Psoas muscle (tissue), 8 donors: ENCODE results near the gene ADAMTSL1. TPM values are rescaled to one million over a fixed set of nuclear protein-coding genes. Genes with fewer than 3 reads are reported as not detected.

Source experiments
- ATAC-seq, 4 donors: fragments of 200-7000 bp; cut with Tn5 transposase; one replicate each; pipeline ENCODE4 v1.9.1; 2020; ENCODE audit warnings: moderate library complexity in 3 of 4, mild to moderate bottlenecking in 2 of 4
- DNase-seq, 2 donors: peaks; one replicate each; pipeline ENCODE4 v3.0.0-alpha.2; 2020
- H3K27ac ChIP-seq: fragments of 200-600 bp; one replicate; pipeline ENCODE4 v1.8.0; 2022
- H3K27me3 ChIP-seq, 3 donors: fragments of 200-600 bp in 1 of 3; one replicate each; pipeline versions ENCODE4 v1.6.1 to v1.8.0; 2013 to 2022; ENCODE audit warnings: low read length in 2 of 3, mild to moderate bottlenecking in 2 of 3, moderate library complexity in 1 of 3; ENCODE audit not compliant: insufficient read depth in 3 of 3
- H3K36me3 ChIP-seq, 2 donors: fragments of 200-600 bp in 1 of 2; one replicate each; pipeline versions ENCODE4 v1.6.1 to v1.8.0; 2013 to 2022; ENCODE audit warnings: low read depth in 1 of 2, mild to moderate bottlenecking in 1 of 2, moderate library complexity in 1 of 2; ENCODE audit not compliant: insufficient read depth in 1 of 2
- H3K4me1 ChIP-seq: fragments of 200-600 bp; one replicate; pipeline ENCODE4 v1.8.0; 2022
- H3K4me3 ChIP-seq: fragments of 200-600 bp; one replicate; pipeline ENCODE4 v1.8.0; 2022; ENCODE audit warnings: mild to moderate bottlenecking
- H3K9me3 ChIP-seq: fragments of 200-600 bp; one replicate; pipeline ENCODE4 v1.8.0; 2022
- CTCF ChIP-seq: fragments of 200-600 bp; IDR thresholded peaks from one replicate; pipeline ENCODE4 v1.8.0; 2022; ENCODE audit warnings: antibody characterized with exemption
- WGBS, 3 donors: extraction: QIAGEN DNeasy Blood & Tissue Kit; methylation state at CpG; one replicate each; pipeline versions ENCODE4 v1.1.6 to v1.1.7; 2013; 5-methylcytosine and 5-hydroxymethylcytosine counted together
- intact Hi-C, 2 donors: fragments of 100-400 bp; cut with DNase I; formaldehyde crosslinking; loops; one replicate each; pipeline versions ENCODE4 v1.11.0 to v1.14.2; 2022
- polyA plus RNA-seq, 3 donors: library from polyadenylated mRNA; stranded (reverse); fragments of 200-250 nt; gene quantifications; one replicate each; pipeline ENCODE4 v1.2.3, GENCODE V29; 2013
- total RNA-seq, 4 donors: library from RNA; stranded (reverse); fragmentation: NEBNext Ultra II Directional in 2 of 4; extraction: Animal tissue kit (Norgen Biotek cat#: 25700) in 2 of 4; gene quantifications; one replicate each; pipeline versions ENCODE4 v1.2.1 to v1.2.4, GENCODE V29; 2021 to 2023
- donor health status: healthy with polysubstance abuse.
- donor health status: DM: no; HTN: no; CAD: no; lungs with moderate emphysema.
- donor health status: Bipolar disorder and iron deficiency.
- donor health status: healthy.
- donor health status: DM: yes; HTN: yes; CAD: no.
- donor health status: DM: no; HTN: no; CAD: no.
- donor health status: DM: no; HTN: no; CAD: no.
- donor health status: DM: yes; HTN: yes; CAD: no.

ADAMTSL1 gene
- total and polyA plus RNA-seq, 7 donors = 0.08 to 0.57 (median 0.28) TPM

DNA sequence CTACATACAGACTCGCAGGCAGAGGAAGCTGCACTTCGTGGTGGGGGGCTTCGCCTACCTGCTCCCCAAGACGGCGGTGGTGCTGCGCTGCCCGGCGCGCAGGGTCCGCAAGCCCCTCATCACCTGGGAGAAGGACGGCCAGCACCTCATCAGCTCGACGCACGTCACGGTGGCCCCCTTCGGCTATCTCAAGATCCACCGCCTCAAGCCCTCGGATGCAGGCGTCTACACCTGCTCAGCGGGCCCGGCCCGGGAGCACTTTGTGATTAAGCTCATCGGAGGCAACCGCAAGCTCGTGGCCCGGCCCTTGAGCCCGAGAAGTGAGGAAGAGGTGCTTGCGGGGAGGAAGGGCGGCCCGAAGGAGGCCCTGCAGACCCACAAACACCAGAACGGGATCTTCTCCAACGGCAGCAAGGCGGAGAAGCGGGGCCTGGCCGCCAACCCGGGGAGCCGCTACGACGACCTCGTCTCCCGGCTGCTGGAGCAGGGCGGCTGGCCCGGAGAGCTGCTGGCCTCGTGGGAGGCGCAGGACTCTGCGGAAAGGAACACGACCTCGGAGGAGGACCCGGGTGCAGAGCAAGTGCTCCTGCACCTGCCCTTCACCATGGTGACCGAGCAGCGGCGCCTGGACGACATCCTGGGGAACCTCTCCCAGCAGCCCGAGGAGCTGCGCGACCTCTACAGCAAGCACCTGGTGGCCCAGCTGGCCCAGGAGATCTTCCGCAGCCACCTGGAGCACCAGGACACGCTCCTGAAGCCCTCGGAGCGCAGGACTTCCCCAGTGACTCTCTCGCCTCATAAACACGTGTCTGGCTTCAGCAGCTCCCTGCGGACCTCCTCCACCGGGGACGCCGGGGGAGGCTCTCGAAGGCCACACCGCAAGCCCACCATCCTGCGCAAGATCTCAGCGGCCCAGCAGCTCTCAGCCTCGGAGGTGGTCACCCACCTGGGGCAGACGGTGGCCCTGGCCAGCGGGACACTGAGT lies 303.2 kb downstream of the ADAMTSL1 start:
- H3K27me3 ChIP-seq = no peaks in the 10 kb centered on the region
- no peaks in the 10 kb centered on the region for H3K36me3 ChIP-seq
- intact Hi-C loops = no loop called here
- no peak for TF ChIP-seq CTCF
- WGBS, 3 donors = 97% methylated on average over 69 to 73 of the region's 73 CpGs
- no peaks in the 10 kb centered on the region for H3K9me3 ChIP-seq
- no peak overlapping the region for H3K4me3 ChIP-seq
- DNase-seq = peak in 1 of 2 donors; percentile 49
- no peak overlapping the region for H3K27ac ChIP-seq
- no peaks in the 10 kb centered on the region for H3K4me1 ChIP-seq
- no peak for ATAC-seq

- Histone ChIP-seq H3K36me3 (no peaks in the 10 kb centered on the region), H3K9me3 (no peaks in the 10 kb centered on the region), H3K4me1 (no peaks in the 10 kb centered on the region), H3K4me3 (no peak overlapping the region), H3K27me3 (no peaks in the 10 kb centered on the region), H3K27ac (no peak overlapping the region)
- no peak for DNase-seq
- ATAC-seq = no peak
- TF ChIP-seq CTCF = no peak
- 9 to 22% (median 14%) methylated on average over 2 of the region's 2 CpGs for WGBS, 3 donors
- intact Hi-C loops = no loop called here
Observed at GRCh38 chr9:18778147-18778546, 304.2 kb downstream of the ADAMTSL1 start.

GRCh38 chr9:18778846-18779245 lies 304.9 kb downstream of the ADAMTSL1 start:
- intact Hi-C loops = no loop called here
- TF ChIP-seq CTCF = no peak

GRCh38 chr9:18783909-18784308 lies 310.0 kb downstream of the ADAMTSL1 start:
- no peak overlapping the region for H3K4me3 ChIP-seq
- no peaks in the 10 kb centered on the region for H3K27me3 ChIP-seq
- DNase-seq (no peak), ATAC-seq (no peak)
- no peak for TF ChIP-seq CTCF
- H3K4me1 ChIP-seq = no peaks in the 10 kb centered on the region
- WGBS, 3 donors = 58 to 64% (median 64%) methylated on average over 3 of the region's 3 CpGs
- H3K9me3 ChIP-seq = no peaks in the 10 kb centered on the region
- H3K27ac ChIP-seq = no peak overlapping the region
- intact Hi-C loops = no loop called here
- H3K36me3 ChIP-seq = no peaks in the 10 kb centered on the region

More at GRCh38 chr9:18778846-18779245, 304.9 kb downstream of the ADAMTSL1 start:
- ATAC-seq (no peak), DNase-seq (no peak)
- H3K36me3 ChIP-seq = no peaks in the 10 kb centered on the region
- no peak overlapping the region for H3K27ac ChIP-seq
- 73 to 81% (median 73%) methylated on average over 2 of the region's 2 CpGs for WGBS, 3 donors
- H3K27me3 ChIP-seq = no peaks in the 10 kb centered on the region
- no peaks in the 10 kb centered on the region for H3K4me1 ChIP-seq
- H3K9me3 ChIP-seq = no peaks in the 10 kb centered on the region
- no peak overlapping the region for H3K4me3 ChIP-seq
